Right lobe of liver (tissue), 6 donors: ENCODE data around the gene IL2RA. TPM values are rescaled to one million over a fixed set of nuclear protein-coding genes. Genes with fewer than 3 reads are reported as not detected.
A peak's percentile ranks its signal among the peaks of the same experiment; 100 is the strongest.
"Not testable (repeated sequence)": the region's sequence is repeated elsewhere in the genome, so short reads cannot be mapped to it uniquely, and the experiment has no call there.

ENCODE experiments used
- ATAC-seq, 4 donors: fragments of 200-7000 bp; cut with Tn5 transposase; one replicate each; pipeline ENCODE4 v1.9.1; 2020; ENCODE audit warnings: mild to moderate bottlenecking in 4 of 4, moderate library complexity in 4 of 4
- DNase-seq, 3 donors: peaks; one replicate each; pipeline ENCODE4 v3.0.0-alpha.2; 2020
- H3K27ac ChIP-seq, 3 donors: fragments of 200-600 bp; one replicate each; pipeline ENCODE4 v1.8.0; 2022
- H3K27me3 ChIP-seq, 2 donors: fragments of 200-600 bp; one replicate each; pipeline ENCODE4 v1.8.0; 2022
- H3K36me3 ChIP-seq, 4 donors: fragments of 200-600 bp; sonication (generic) in 1 of 4; one replicate each; pipeline versions ENCODE4 v1.5.1 to v1.8.0; 2017 to 2022; ENCODE audit warnings: control low read depth in 1 of 4
- H3K4me1 ChIP-seq, 4 donors: fragments of 200-600 bp; sonication (generic) in 1 of 4; one replicate each; pipeline versions ENCODE4 v1.5.1 to v1.8.0; 2017 to 2022; ENCODE audit warnings: control low read depth in 1 of 4
- H3K4me3 ChIP-seq, 3 donors: fragments of 200-600 bp; one replicate each; pipeline ENCODE4 v1.8.0; 2022
- H3K9me3 ChIP-seq, 4 donors: fragments of 200-600 bp; sonication (generic) in 1 of 4; one replicate each; pipeline versions ENCODE4 v1.5.1 to v1.8.0; 2017 to 2022; ENCODE audit warnings: control low read depth in 1 of 4
- CTCF ChIP-seq, 4 donors: fragments of 200-600 bp in 3 of 4; fragments of 450-650 bp in 1 of 4; IDR thresholded peaks; one replicate each; pipeline versions ENCODE4 v1.5.1 to v1.8.0; 2016 to 2022; ENCODE audit warnings: antibody characterized with exemption in 4 of 4, mild to moderate bottlenecking in 2 of 4
- POLR2A ChIP-seq: fragments of 450-650 bp; IDR thresholded peaks from one replicate; pipeline ENCODE4 v1.6.1; 2017; ENCODE audit warnings: antibody characterized with exemption, mild to moderate bottlenecking
- WGBS: methylation state at CpG from one replicate; pipeline ENCODE4 v1.1.6; 2018; ENCODE audit warnings: low coverage, low lambda C conversion rate; ENCODE audit not compliant: insufficient coverage; ENCODE audit errors: missing lambda C conversion rate; 5-methylcytosine and 5-hydroxymethylcytosine counted together
- intact Hi-C, 2 donors: fragments of 100-400 bp; cut with DNase I; formaldehyde crosslinking; loops; one replicate each; pipeline versions ENCODE4 v1.11.2 to v1.14.1; 2022
- total RNA-seq, 6 experiments: library from RNA; depleted of rRNA in 2 of 6; stranded (reverse); fragments of >200 nt in 2 of 6; fragmentation: NEBNext Ultra II Directional in 3 of 6; extraction: Animal tissue kit (Norgen Biotek cat#: 25700) in 3 of 6; gene quantifications; one replicate each; pipeline versions ENCODE4 v1.1.0 to v1.2.4, GENCODE V29; 2016 to 2023
- donor health status: DM: no; HTN: yes; CAD: no.
- donor health status: DM: no; HTN: no; CAD: no.
- donor health status: DM: no; HTN: no; CAD: no.
- donor health status: DM: no; HTN: yes; CAD: no.
- donor health status: DM: no; HTN: yes; CAD: no.

IL2RA gene
- total RNA-seq, 6 experiments from 2014 or later: 0.22 to 3.1 (median 0.97) TPM; not detected in 2

- H3K27ac ChIP-seq: no peak overlapping the region
- H3K9me3 ChIP-seq: no peaks in the 10 kb centered on the region
- no peak for ATAC-seq
- intact Hi-C loops: loop anchor here in 1 of 2 donors (10.0 kb wide), 1 partner anchor 78 kb away; the partner anchor contains the start of gene RBM17
- H3K36me3 ChIP-seq: no peaks in the 10 kb centered on the region
- no peak for DNase-seq
- H3K4me3 ChIP-seq: no peak overlapping the region
- no peaks in the 10 kb centered on the region for H3K4me1 ChIP-seq
- no peak for TF ChIP-seq POLR2A
- no peak for TF ChIP-seq CTCF (IDR thresholded peaks at IDR 0.05)
- 67% methylated on average over 3 of the region's 3 CpGs for WGBS
- H3K27me3 ChIP-seq: no peaks in the 10 kb centered on the region
These were observed 55.6 kb downstream of the IL2RA start for GRCh38 chr10:6006546-6006945.

- no peak overlapping the region for H3K4me3 ChIP-seq
- no peaks in the 10 kb centered on the region for H3K27me3 ChIP-seq
- H3K4me1 ChIP-seq: no peaks in the 10 kb centered on the region
- H3K9me3 ChIP-seq: no peaks in the 10 kb centered on the region
- no peaks in the 10 kb centered on the region for H3K36me3 ChIP-seq
- DNase-seq (peak in 1 of 3 donors; percentile 17), ATAC-seq (no peak)
- no peak overlapping the region for H3K27ac ChIP-seq
- 65% methylated on average over 6 of the region's 8 CpGs for WGBS
- TF ChIP-seq CTCF (IDR thresholded peaks at IDR 0.05) (no peak), POLR2A (no peak)
- intact Hi-C loops: loop anchor here in 1 of 2 donors (10.0 kb wide), 1 partner anchor 79 kb away; the partner anchor contains the start of gene RBM17
These were observed 56.2 kb downstream of the IL2RA start for GRCh38 chr10:6005856-6006395.

- DNase-seq, H3K9me3 ChIP-seq, H3K36me3 ChIP-seq, H3K27ac ChIP-seq, H3K4me1 ChIP-seq, H3K27me3 ChIP-seq, ATAC-seq, H3K4me3 ChIP-seq: not testable (repeated sequence)
- 73% methylated on average over 4 of the region's 6 CpGs for WGBS
- intact Hi-C loops: loop anchor here in 1 of 2 donors (10.0 kb wide), 1 partner anchor 80 kb away; the partner anchor contains the start of gene RBM17
These were observed 56.9 kb downstream of the IL2RA start for GRCh38 chr10:6005161-6005804.

- no peak overlapping the region for H3K27ac ChIP-seq
- no peaks in the 10 kb centered on the region for H3K27me3 ChIP-seq
- intact Hi-C loops: loop anchor here in 1 of 2 donors (10.0 kb wide), 1 partner anchor 82 kb away; the partner anchor contains the start of gene RBM17
- no peaks in the 10 kb centered on the region for H3K9me3 ChIP-seq
- 62% methylated on average over 11 of the region's 12 CpGs for WGBS
- no peaks in the 10 kb centered on the region for H3K36me3 ChIP-seq
- no peak for TF ChIP-seq POLR2A
- TF ChIP-seq CTCF (IDR thresholded peaks at IDR 0.05): no peak
- no peak overlapping the region for H3K4me3 ChIP-seq
- ATAC-seq: no peak
- no peak for DNase-seq
- no peaks in the 10 kb centered on the region for H3K4me1 ChIP-seq
These were observed 59.2 kb downstream of the IL2RA start for GRCh38 chr10:6002809-6003510.
